Keratinocyte (primary cell): Measurements from ENCODE around the gene GALNT13. TPM values are rescaled to one million over a fixed set of nuclear protein-coding genes. Genes with fewer than 3 reads are reported as not detected.

Experiments used
- DNase-seq: peaks from one replicate; pipeline ENCODE4 v3.0.0-alpha.2; 2011; ENCODE audit warnings: low read depth, missing footprints, low spot score
- FAIRE-seq: peaks from 2 replicates; lab custom pipeline; 2011; peaks lifted over from hg19 to GRCh38; lab: Jason Lieb, UNC
- H2AFZ ChIP-seq: 2 replicates; pipeline ENCODE4 v1.6.0; 2012; ENCODE audit warnings: low read length, control low read depth, inconsistent platforms; ENCODE audit not compliant: control insufficient read depth
- H3K27ac ChIP-seq: 2 replicates; pipeline ENCODE4 v1.5.1; 2011; ENCODE audit warnings: low read length; ENCODE audit not compliant: control insufficient read depth, insufficient read depth
- H3K27me3 ChIP-seq: 3 replicates; pipeline ENCODE4 v1.6.0; 2011; ENCODE audit warnings: low read length; ENCODE audit not compliant: control insufficient read depth, insufficient read depth; ENCODE audit errors: extremely low read depth
- H3K36me3 ChIP-seq, 2 experiments: 2 replicates in 1 of 2; 3 replicates in 1 of 2; pipeline ENCODE4 v1.5.1; 2011; ENCODE audit warnings: low read length in 2 of 2, mild to moderate bottlenecking in 1 of 2; ENCODE audit not compliant: control insufficient read depth in 2 of 2, insufficient read depth in 2 of 2; ENCODE audit errors: extremely low read depth in 1 of 2
- H3K4me1 ChIP-seq: 3 replicates; pipeline ENCODE4 v1.5.1; 2011; ENCODE audit warnings: low read length; ENCODE audit not compliant: control insufficient read depth, insufficient read depth; ENCODE audit errors: extremely low read depth
- H3K4me2 ChIP-seq: 3 replicates; pipeline ENCODE4 v1.6.0; 2011; ENCODE audit warnings: low read depth, low read length; ENCODE audit not compliant: control insufficient read depth, insufficient read depth; ENCODE audit errors: extremely low read depth
- H3K4me3 ChIP-seq, 3 experiments: fragments of 200-600 bp in 1 of 3; sonication (generic) in 1 of 3; 2 replicates in 2 of 3; 3 replicates in 1 of 3; pipeline ENCODE4 v1.5.1; 2011 to 2016; ENCODE audit warnings: low read length in 3 of 3, mild to moderate bottlenecking in 3 of 3, control low read depth in 2 of 3, inconsistent platforms in 1 of 3, low read depth in 1 of 3, mixed read lengths in 1 of 3, mixed run types in 1 of 3, moderate library complexity in 1 of 3; ENCODE audit not compliant: control insufficient read depth in 2 of 3, insufficient read depth in 2 of 3; ENCODE audit errors: extremely low read depth in 1 of 3
- H3K79me2 ChIP-seq: 2 replicates; pipeline ENCODE4 v1.6.0; 2012; ENCODE audit warnings: low read length; ENCODE audit not compliant: control insufficient read depth, insufficient read depth
- H3K9ac ChIP-seq: 3 replicates; pipeline ENCODE4 v1.6.0; 2011; ENCODE audit warnings: low read length; ENCODE audit not compliant: control insufficient read depth, insufficient read depth; ENCODE audit errors: extremely low read depth
- H3K9me1 ChIP-seq: 3 replicates; pipeline ENCODE4 v1.6.0; 2011; ENCODE audit warnings: low read length; ENCODE audit not compliant: control insufficient read depth, insufficient read depth; ENCODE audit errors: extremely low read depth
- H3K9me3 ChIP-seq: 2 replicates; pipeline ENCODE4 v1.5.1; 2012; ENCODE audit warnings: low read depth, low read length; ENCODE audit not compliant: control insufficient read depth
- H4K20me1 ChIP-seq: 3 replicates; pipeline ENCODE4 v1.6.0; 2011; ENCODE audit warnings: low read length; ENCODE audit not compliant: control insufficient read depth, insufficient read depth; ENCODE audit errors: extremely low read depth
- EZH2 ChIP-seq: IDR thresholded peaks from one replicate; pipeline ENCODE4 v1.6.1; 2012; ENCODE audit warnings: inconsistent platforms, mild to moderate bottlenecking, low read length, moderate library complexity
- dilution Hi-C: fragments of 300-500 bp; cut with MboI; formaldehyde crosslinking; loops from one replicate; pipeline ENCODE4 v1.7.0; 2020; ENCODE audit warnings: low sequenced_read_pairs; ENCODE audit not compliant: extremely low pct_ligation_motif_present
- polyA plus RNA-seq, 5 experiments: library from polyadenylated mRNA; depleted of rRNA in 3 of 5; stranded (reverse) in 3 of 5; stranded (forward) in 1 of 5; unstranded in 1 of 5; fragments of >200 nt; gene quantifications; 1 replicate in 1 of 5; 2 replicates in 3 of 5; 3 replicates in 1 of 5; pipeline versions ENCODE4 v1.2.1 to v1.2.3, GENCODE V29; 2011 to 2012; ENCODE audit warnings: missing spikeins in 2 of 5, low read depth in 1 of 5, low replicate concordance in 1 of 5
- TF ChIP-seq, protein P1 (sequence below), 3 experiments: IDR thresholded peaks in 1 of 3; conservative IDR thresholded peaks in 1 of 3; optimal IDR thresholded peaks in 1 of 3; 2 replicates in 2 of 3; 3 replicates in 1 of 3; pipeline versions ENCODE3 to v1.5.1; 2011; ENCODE audit warnings: low read length in 3 of 3, mild to moderate bottlenecking in 3 of 3, moderate library complexity in 2 of 3, control low read depth in 1 of 3, inconsistent platforms in 1 of 3; ENCODE audit not compliant: insufficient read depth in 2 of 3; ENCODE audit errors: extremely low read depth in 1 of 3

The GALNT13 gene
- polyA plus RNA-seq, 1 donor (not counting 4 experiments of a cell fraction or from before 2014, with no cell fraction given), result not detected

DNA sequence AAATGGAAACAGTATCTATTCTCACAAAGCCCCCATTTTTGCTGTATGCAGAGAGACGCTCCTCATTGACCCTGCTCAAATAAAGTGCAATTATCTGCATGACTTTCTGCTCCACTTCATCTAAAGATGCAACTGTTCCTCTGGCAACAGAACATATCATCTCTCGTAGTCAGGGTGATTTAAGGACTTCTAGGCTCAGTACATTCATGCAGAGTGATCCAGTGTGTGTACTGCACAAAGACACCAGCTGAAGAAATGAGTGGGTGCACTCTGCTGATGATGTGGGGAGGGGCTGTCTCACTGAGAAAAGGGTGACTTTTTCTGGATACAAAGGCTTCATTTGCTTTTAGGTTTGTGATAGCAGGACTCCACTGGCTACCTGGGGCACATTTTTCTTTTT lies 355.2 kb downstream of the GALNT13 start:
- TF ChIP-seq, protein P1, sequence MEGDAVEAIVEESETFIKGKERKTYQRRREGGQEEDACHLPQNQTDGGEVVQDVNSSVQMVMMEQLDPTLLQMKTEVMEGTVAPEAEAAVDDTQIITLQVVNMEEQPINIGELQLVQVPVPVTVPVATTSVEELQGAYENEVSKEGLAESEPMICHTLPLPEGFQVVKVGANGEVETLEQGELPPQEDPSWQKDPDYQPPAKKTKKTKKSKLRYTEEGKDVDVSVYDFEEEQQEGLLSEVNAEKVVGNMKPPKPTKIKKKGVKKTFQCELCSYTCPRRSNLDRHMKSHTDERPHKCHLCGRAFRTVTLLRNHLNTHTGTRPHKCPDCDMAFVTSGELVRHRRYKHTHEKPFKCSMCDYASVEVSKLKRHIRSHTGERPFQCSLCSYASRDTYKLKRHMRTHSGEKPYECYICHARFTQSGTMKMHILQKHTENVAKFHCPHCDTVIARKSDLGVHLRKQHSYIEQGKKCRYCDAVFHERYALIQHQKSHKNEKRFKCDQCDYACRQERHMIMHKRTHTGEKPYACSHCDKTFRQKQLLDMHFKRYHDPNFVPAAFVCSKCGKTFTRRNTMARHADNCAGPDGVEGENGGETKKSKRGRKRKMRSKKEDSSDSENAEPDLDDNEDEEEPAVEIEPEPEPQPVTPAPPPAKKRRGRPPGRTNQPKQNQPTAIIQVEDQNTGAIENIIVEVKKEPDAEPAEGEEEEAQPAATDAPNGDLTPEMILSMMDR (optimal IDR thresholded peaks at IDR 0.05 in 1 of 3, IDR thresholded peaks at IDR 0.05 in 1 of 3, conservative IDR thresholded peaks at IDR 0.05 in 1 of 3; ENCODE audit: extremely low read depth in 1 of 3, insufficient read depth in 2 of 3, low read length in 3 of 3), result no peak
- no peak for TF ChIP-seq EZH2
- dilution Hi-C loops, result no loop called here
- Histone ChIP-seq H4K20me1 (no peaks in the 10 kb centered on the region), H3K4me2 (no peak overlapping the region), H3K4me3 (no peak overlapping the region), H3K36me3 (no peaks in the 10 kb centered on the region), H3K27me3 (no peaks in the 10 kb centered on the region), H3K9me3 (no peaks in the 10 kb centered on the region), H3K9me1 (no peaks in the 10 kb centered on the region), H3K27ac (no peak overlapping the region), H3K9ac (no peak overlapping the region), H3K79me2 (no peaks in the 10 kb centered on the region), H2AFZ (no peak overlapping the region), H3K4me1 (no peaks in the 10 kb centered on the region)
- FAIRE-seq, result no peak
- no peak for DNase-seq

DNA sequence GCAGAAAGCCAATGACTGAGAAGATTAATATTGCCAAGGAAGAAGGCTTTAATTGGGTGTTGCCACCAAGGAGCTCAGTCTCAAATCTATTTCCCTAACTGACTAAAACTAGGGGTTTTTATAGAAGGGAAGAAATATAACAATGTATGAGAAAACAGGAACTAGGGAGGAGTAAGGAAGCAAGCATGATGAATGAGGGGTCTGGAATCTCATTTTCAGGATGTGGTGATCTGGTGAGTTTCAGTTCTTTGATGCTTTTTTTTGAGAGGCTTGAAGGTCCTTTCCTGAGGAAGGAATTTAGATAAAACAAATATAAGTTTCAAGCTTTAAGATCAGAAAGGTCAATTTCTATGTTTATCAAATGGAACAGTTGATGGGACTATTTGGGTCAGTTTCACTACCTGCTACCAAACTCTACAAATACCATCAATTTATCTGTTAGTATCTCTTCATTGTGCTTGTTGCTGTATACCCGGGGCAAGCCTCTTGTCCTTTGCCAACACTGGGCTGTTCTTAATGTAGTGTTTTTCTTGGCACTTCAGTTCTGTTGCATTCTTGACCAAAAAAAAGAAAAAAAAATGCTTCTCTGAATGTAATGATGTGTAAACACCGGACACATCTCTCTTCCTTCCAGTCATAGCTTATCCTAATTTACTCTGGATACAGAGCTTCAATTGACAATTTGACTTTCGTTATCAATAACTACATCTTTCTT lies 357.0 kb downstream of the GALNT13 start:
- Histone ChIP-seq H3K9me3 (no peaks in the 10 kb centered on the region), H3K4me3 (no peak overlapping the region), H3K4me1 (no peaks in the 10 kb centered on the region), H3K27me3 (no peaks in the 10 kb centered on the region), H3K4me2 (no peak overlapping the region), H4K20me1 (no peaks in the 10 kb centered on the region), H2AFZ (no peak overlapping the region), H3K9me1 (no peaks in the 10 kb centered on the region), H3K27ac (no peak overlapping the region), H3K79me2 (no peaks in the 10 kb centered on the region), H3K9ac (no peak overlapping the region), H3K36me3 (no peaks in the 10 kb centered on the region)
- TF ChIP-seq EZH2, result no peak
- TF ChIP-seq, protein P1 (optimal IDR thresholded peaks at IDR 0.05 in 1 of 3, IDR thresholded peaks at IDR 0.05 in 1 of 3, conservative IDR thresholded peaks at IDR 0.05 in 1 of 3; ENCODE audit: extremely low read depth in 1 of 3, insufficient read depth in 2 of 3, low read length in 3 of 3), result no peak
- DNase-seq, result no peak
- dilution Hi-C loops, result no loop called here
- no peak for FAIRE-seq
